IPS DF 4.7 (cell line): ENCODE data around the gene NOC4L.

Experiments
- DNase-seq: peaks from one replicate; pipeline ENCODE4 v3.0.0-alpha.2; 2013; ENCODE audit warnings: low spot score; ENCODE audit errors: extremely low read depth

The NOC4L gene

GRCh38 chr12:132155771-132156572 lies 11.7 kb downstream of the NOC4L start:
- DNase-seq: no peak

- DNase-seq: no peak
Observed at GRCh38 chr12:132156573-132157325, 12.5 kb downstream of the NOC4L start.

- no peak for DNase-seq
Observed at GRCh38 chr12:132157733-132158409, 13.6 kb downstream of the NOC4L start.

- no peak for DNase-seq
Observed at GRCh38 chr12:132158677-132159554, 14.7 kb downstream of the NOC4L start.

GRCh38 chr12:132159555-132160003 lies 15.3 kb downstream of the NOC4L start:
- no peak for DNase-seq

GRCh38 chr12:132160016-132160415 lies 15.8 kb downstream of the NOC4L start:
- no peak for DNase-seq

- DNase-seq: no peak
Observed at GRCh38 chr12:132160601-132161035, 16.4 kb downstream of the NOC4L start.

- no peak for DNase-seq
Observed at GRCh38 chr12:132161036-132161781, 17.0 kb downstream of the NOC4L start.

- no peak for DNase-seq
Observed at GRCh38 chr12:132161796-132162507, 17.7 kb downstream of the NOC4L start.

GRCh38 chr12:132162508-132163031 lies 18.3 kb downstream of the NOC4L start:
- no peak for DNase-seq

GRCh38 chr12:132163041-132163910 lies 19.0 kb downstream of the NOC4L start:
- no peak for DNase-seq

GRCh38 chr12:132163911-132164288 lies 19.6 kb downstream of the NOC4L start:
- DNase-seq: no peak

- no peak for DNase-seq
Observed at GRCh38 chr12:132164426-132164825, 20.2 kb downstream of the NOC4L start.

- no peak for DNase-seq
Observed at GRCh38 chr12:132165584-132165983, 21.3 kb downstream of the NOC4L start.

GRCh38 chr12:132166093-132166492 lies 21.8 kb downstream of the NOC4L start:
- DNase-seq: no peak

- no peak for DNase-seq
Observed at GRCh38 chr12:132166801-132167591, 22.7 kb downstream of the NOC4L start.

- DNase-seq: no peak
Observed at GRCh38 chr12:132167611-132168310, 23.5 kb downstream of the NOC4L start.
